HepG2 (cell line): ENCODE results near the gene ZNF777. TPM values are rescaled to one million over a fixed set of nuclear protein-coding genes. Genes with fewer than 3 reads are reported as not detected.
A peak's percentile ranks its signal among the peaks of the same experiment; 100 is the strongest.

ENCODE experiments used
- ARNTL ChIP-seq: sonication (generic); formaldehyde crosslinking; IDR thresholded peaks from 2 replicates; pipeline ENCODE4 v1.4.0; 2020; ENCODE audit warnings: mild to moderate bottlenecking, missing genetic modification reagents
- ASH2L ChIP-seq: fragments of 300-600, 200-600 bp; sonication (generic); IDR thresholded peaks from 2 replicates; pipeline ENCODE4 v1.7.0; 2017; ENCODE audit warnings: low read depth, mild to moderate bottlenecking, moderate library complexity, mixed read lengths, low read length; ENCODE audit not compliant: insufficient read length
- ATF7-NPFF ChIP-seq: sonication (generic); formaldehyde crosslinking; IDR thresholded peaks from 2 replicates; pipeline ENCODE4 v1.8.1; 2023; ENCODE audit warnings: mild to moderate bottlenecking, low read depth, missing genetic modification reagents, moderate library complexity
- CBFB ChIP-seq: sonication (generic); formaldehyde crosslinking; IDR thresholded peaks from 2 replicates; pipeline ENCODE4 v1.4.0; 2020; ENCODE audit warnings: missing genetic modification reagents
- CEBPG ChIP-seq: IDR thresholded peaks from 2 replicates; pipeline ENCODE4 v1.6.1; 2016
- DNMT3B ChIP-seq: conservative IDR thresholded peaks from 2 replicates; pipeline ENCODE4 v1.6.1; 2016; ENCODE audit warnings: missing biosample characterization, control low read depth
- HNRNPUL1 ChIP-seq: fragments of 200-400 bp; formaldehyde crosslinking; IDR thresholded peaks from 2 replicates; pipeline ENCODE4 v1.6.1; 2017; ENCODE audit warnings: low read depth, mild to moderate bottlenecking, low read length, moderate library complexity
- KLF11 ChIP-seq: IDR thresholded peaks from 2 replicates; pipeline ENCODE4 v1.6.1; 2016; ENCODE audit warnings: missing compliant biosample characterization
- NCOR1 ChIP-seq: fragments of 200-600 bp; sonication (generic); IDR thresholded peaks from 2 replicates; pipeline ENCODE4 v1.7.0; 2017; ENCODE audit warnings: antibody characterized with exemption, low read length, borderline replicate concordance
- NFYB ChIP-seq: sonication (generic); formaldehyde crosslinking; IDR thresholded peaks from 2 replicates; pipeline ENCODE4 v1.4.0; 2020; ENCODE audit warnings: missing genetic modification reagents
- NONO ChIP-seq, 2 experiments: fragments of 450-650 bp in 1 of 2; sonication (generic) in 1 of 2; formaldehyde crosslinking in 1 of 2; IDR thresholded peaks in 1 of 2; conservative IDR thresholded peaks in 1 of 2; 2 replicates each; pipeline versions ENCODE4 v1.6.1 to v1.8.0; 2017 to 2022; ENCODE audit warnings: mild to moderate bottlenecking in 1 of 2, missing genetic modification reagents in 1 of 2, moderate library complexity in 1 of 2
- PAWR ChIP-seq: sonication (generic); formaldehyde crosslinking; IDR thresholded peaks from 2 replicates; pipeline ENCODE4 v1.4.0; 2020; ENCODE audit warnings: missing genetic modification reagents, mild to moderate bottlenecking, borderline replicate concordance
- PHB2 ChIP-seq: fragments of 450-650 bp; IDR thresholded peaks from 2 replicates; pipeline ENCODE4 v1.6.1; 2018; ENCODE audit not compliant: partially characterized antibody
- SKI ChIP-seq: fragments of 450-650 bp; IDR thresholded peaks from one replicate; pipeline ENCODE4 v1.6.1; 2018; ENCODE audit warnings: mild to moderate bottlenecking; ENCODE audit not compliant: partially characterized antibody
- SYNCRIP ChIP-seq: fragments of 200-400 bp; formaldehyde crosslinking; IDR thresholded peaks from 2 replicates; pipeline ENCODE4 v1.6.1; 2018; ENCODE audit warnings: mild to moderate bottlenecking, low read depth, low read length; ENCODE audit not compliant: insufficient read depth
- U2AF1 ChIP-seq: fragments of 200-400 bp; formaldehyde crosslinking; optimal IDR thresholded peaks from 2 replicates; pipeline ENCODE3; 2017; ENCODE audit warnings: mild to moderate bottlenecking, low read depth, low read length
- ZFAT ChIP-seq: sonication (generic); formaldehyde crosslinking; conservative IDR thresholded peaks from 2 replicates; pipeline ENCODE4 v1.8.1; 2023; ENCODE audit warnings: missing genetic modification reagents, inconsistent platforms
- ZNF136 ChIP-seq: sonication (generic); formaldehyde crosslinking; IDR thresholded peaks from 2 replicates; pipeline ENCODE4 v1.8.1; 2022; ENCODE audit warnings: low read depth, mild to moderate bottlenecking, moderate library complexity, missing genetic modification reagents
- ZNF354B ChIP-seq: sonication (generic); formaldehyde crosslinking; IDR thresholded peaks from 2 replicates; pipeline ENCODE4 v1.8.0; 2022; ENCODE audit warnings: mild to moderate bottlenecking, missing genetic modification reagents
- ZNF720 ChIP-seq: sonication (generic); formaldehyde crosslinking; IDR thresholded peaks from 2 replicates; pipeline ENCODE4 v1.4.0; 2020; ENCODE audit warnings: missing genetic modification reagents
- ZNF775 ChIP-seq: sonication (generic); formaldehyde crosslinking; IDR thresholded peaks from 2 replicates; pipeline ENCODE4 v1.4.0; 2020; ENCODE audit warnings: missing genetic modification reagents, mild to moderate bottlenecking, moderate library complexity, borderline replicate concordance
- ZSCAN9 ChIP-seq: IDR thresholded peaks from 2 replicates; pipeline ENCODE4 v1.6.1; 2016; ENCODE audit warnings: borderline replicate concordance
- ZZZ3 ChIP-seq: sonication (generic); formaldehyde crosslinking; IDR thresholded peaks from 2 replicates; pipeline ENCODE4 v1.4.0; 2020; ENCODE audit warnings: missing genetic modification reagents, mild to moderate bottlenecking, borderline replicate concordance
- polyA plus RNA-seq, 8 experiments: library from polyadenylated mRNA; depleted of rRNA in 3 of 8; stranded (reverse) in 7 of 8; unstranded in 1 of 8; fragments of >200 nt; fragmentation: Illumina TruSeq in 4 of 8; extraction: Trizol in 4 of 8; gene quantifications; 2 replicates each; pipeline versions ENCODE4 v1.2.1 to v1.2.3, GENCODE V29; 2011 to 2016; ENCODE audit warnings: low read depth in 4 of 8, missing spikeins in 1 of 8, mixed read lengths in 1 of 8; ENCODE audit not compliant: insufficient read depth in 1 of 8
- total RNA-seq, 5 experiments: library from RNA; depleted of rRNA; stranded (reverse); fragments of >200 nt; fragmentation: Illumina TruSeq; extraction: Trizol; gene quantifications; 2 replicates each; pipeline ENCODE4 v1.2.3, GENCODE V29; 2016; ENCODE audit warnings: low read depth in 1 of 5
- TF ChIP-seq, protein P1 (sequence below): fragments of 450-650 bp; IDR thresholded peaks from 2 replicates; pipeline ENCODE4 v1.6.1; 2017
- TF ChIP-seq, protein P2 (sequence below): sonication (generic); formaldehyde crosslinking; IDR thresholded peaks from 2 replicates; pipeline ENCODE4 v1.4.0; 2020; ENCODE audit warnings: mild to moderate bottlenecking, low read depth, missing genetic modification reagents
- TF ChIP-seq, protein P3 (sequence below): sonication (generic); formaldehyde crosslinking; IDR thresholded peaks from 2 replicates; pipeline ENCODE4 v1.5.0; 2020; ENCODE audit warnings: missing genetic modification reagents

ZNF777 gene
- total and polyA plus RNA-seq, 2 of the 13 experiments (the other 11 are each of a cell fraction or from before 2014, with no cell fraction given), result 3.8 to 6.0 TPM

DNA sequence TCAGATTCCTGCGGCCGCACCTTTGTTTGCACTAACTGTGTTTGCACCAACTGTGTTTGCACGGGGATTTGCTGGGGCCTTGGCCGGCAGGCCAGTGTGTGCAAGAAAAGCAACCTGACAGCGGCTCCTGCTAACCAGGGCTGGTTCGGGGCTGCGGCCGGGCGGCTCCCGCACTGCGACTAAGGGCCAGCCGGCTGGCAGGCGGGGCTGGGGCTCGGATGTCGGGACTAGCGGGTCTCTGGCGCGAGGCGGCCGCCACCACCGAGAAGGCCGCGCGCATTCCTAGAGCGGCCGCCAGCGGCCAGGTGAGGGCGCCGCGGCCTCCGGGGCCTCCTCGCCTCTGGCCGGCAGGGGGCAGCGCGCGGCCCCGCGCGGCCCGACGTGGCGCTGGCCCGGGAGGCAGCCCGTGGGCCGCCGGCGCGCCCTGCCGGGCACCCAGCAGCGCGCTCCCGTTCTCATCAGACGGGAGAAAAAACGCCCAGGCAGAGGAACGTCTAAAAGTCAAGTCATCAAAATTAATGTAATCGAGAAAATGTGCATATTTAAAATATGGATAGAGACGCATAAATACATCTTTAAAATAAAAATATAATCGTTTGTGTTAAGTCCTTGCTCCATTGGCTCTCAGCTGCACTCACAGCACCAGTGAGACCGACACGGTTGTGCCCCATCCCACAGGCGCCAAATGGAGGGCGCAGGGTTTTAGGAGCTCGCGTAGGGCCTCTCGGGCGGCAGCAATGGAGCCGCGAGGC, 38.5 kb downstream of the ZNF777 start (continued):
- TF ChIP-seq ZNF775 (CRISPR knock-in tag) (no peak), ZNF720 (no peak), HNRNPUL1 (no peak), KLF11 (CRISPR knock-in tag) (no peak), ASH2L (no peak), NONO (IDR thresholded peaks at IDR 0.05) (no peak), NONO (CRISPR knock-in tag; conservative IDR thresholded peaks at IDR 0.05) (no peak), SYNCRIP (no peak), U2AF1 (no peak), PAWR (CRISPR knock-in tag) (no peak), NCOR1 (no peak), CEBPG (CRISPR knock-in tag) (no peak), NFYB (CRISPR knock-in tag) (no peak), CBFB (CRISPR knock-in tag) (no peak), DNMT3B (CRISPR knock-in tag) (no peak), ZNF354B (CRISPR knock-in tag) (no peak), ZNF136 (CRISPR knock-in tag) (no peak), SKI (peak; percentile 67), ZFAT (CRISPR knock-in tag) (no peak), ZZZ3 (no peak), PHB2 (no peak), ZSCAN9 (no peak), ARNTL (CRISPR knock-in tag) (no peak), ATF7-NPFF (no peak)
- TF ChIP-seq, protein P1, sequence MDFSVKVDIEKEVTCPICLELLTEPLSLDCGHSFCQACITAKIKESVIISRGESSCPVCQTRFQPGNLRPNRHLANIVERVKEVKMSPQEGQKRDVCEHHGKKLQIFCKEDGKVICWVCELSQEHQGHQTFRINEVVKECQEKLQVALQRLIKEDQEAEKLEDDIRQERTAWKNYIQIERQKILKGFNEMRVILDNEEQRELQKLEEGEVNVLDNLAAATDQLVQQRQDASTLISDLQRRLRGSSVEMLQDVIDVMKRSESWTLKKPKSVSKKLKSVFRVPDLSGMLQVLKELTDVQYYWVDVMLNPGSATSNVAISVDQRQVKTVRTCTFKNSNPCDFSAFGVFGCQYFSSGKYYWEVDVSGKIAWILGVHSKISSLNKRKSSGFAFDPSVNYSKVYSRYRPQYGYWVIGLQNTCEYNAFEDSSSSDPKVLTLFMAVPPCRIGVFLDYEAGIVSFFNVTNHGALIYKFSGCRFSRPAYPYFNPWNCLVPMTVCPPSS, result no peak
- TF ChIP-seq, protein P2, sequence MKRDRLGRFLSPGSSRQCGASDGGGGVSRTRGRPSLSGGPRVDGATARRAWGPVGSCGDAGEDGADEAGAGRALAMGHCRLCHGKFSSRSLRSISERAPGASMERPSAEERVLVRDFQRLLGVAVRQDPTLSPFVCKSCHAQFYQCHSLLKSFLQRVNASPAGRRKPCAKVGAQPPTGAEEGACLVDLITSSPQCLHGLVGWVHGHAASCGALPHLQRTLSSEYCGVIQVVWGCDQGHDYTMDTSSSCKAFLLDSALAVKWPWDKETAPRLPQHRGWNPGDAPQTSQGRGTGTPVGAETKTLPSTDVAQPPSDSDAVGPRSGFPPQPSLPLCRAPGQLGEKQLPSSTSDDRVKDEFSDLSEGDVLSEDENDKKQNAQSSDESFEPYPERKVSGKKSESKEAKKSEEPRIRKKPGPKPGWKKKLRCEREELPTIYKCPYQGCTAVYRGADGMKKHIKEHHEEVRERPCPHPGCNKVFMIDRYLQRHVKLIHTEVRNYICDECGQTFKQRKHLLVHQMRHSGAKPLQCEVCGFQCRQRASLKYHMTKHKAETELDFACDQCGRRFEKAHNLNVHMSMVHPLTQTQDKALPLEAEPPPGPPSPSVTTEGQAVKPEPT (CRISPR knock-in tag), result no peak
- TF ChIP-seq, protein P3, sequence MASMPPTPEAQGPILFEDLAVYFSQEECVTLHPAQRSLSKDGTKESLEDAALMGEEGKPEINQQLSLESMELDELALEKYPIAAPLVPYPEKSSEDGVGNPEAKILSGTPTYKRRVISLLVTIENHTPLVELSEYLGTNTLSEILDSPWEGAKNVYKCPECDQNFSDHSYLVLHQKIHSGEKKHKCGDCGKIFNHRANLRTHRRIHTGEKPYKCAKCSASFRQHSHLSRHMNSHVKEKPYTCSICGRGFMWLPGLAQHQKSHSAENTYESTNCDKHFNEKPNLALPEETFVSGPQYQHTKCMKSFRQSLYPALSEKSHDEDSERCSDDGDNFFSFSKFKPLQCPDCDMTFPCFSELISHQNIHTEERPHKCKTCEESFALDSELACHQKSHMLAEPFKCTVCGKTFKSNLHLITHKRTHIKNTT (CRISPR knock-in tag), result no peak
